Astrocyte of the cerebellum (primary cell): ENCODE results near the gene GMFB.

ENCODE experiments used
- DNase-seq: peaks from one replicate; pipeline ENCODE4 v3.0.0-alpha.2; 2011; ENCODE audit warnings: low read depth
- H3K4me3 ChIP-seq: 2 replicates; pipeline ENCODE4 v1.5.1; 2011; ENCODE audit warnings: mild to moderate bottlenecking, low read depth, low read length, moderate library complexity
- in situ Hi-C: cut with HindIII; loops from 2 replicates; pipeline ENCODE4 v1.10.0; 2017; ENCODE audit warnings: low sequenced_read_pairs
- TF ChIP-seq, protein P1 (sequence below): IDR thresholded peaks from 2 replicates; pipeline ENCODE4 v1.5.1; 2012; ENCODE audit warnings: low read length, low read depth, moderate library complexity, mild to moderate bottlenecking; ENCODE audit errors: missing control alignments

Gene GMFB

DNA sequence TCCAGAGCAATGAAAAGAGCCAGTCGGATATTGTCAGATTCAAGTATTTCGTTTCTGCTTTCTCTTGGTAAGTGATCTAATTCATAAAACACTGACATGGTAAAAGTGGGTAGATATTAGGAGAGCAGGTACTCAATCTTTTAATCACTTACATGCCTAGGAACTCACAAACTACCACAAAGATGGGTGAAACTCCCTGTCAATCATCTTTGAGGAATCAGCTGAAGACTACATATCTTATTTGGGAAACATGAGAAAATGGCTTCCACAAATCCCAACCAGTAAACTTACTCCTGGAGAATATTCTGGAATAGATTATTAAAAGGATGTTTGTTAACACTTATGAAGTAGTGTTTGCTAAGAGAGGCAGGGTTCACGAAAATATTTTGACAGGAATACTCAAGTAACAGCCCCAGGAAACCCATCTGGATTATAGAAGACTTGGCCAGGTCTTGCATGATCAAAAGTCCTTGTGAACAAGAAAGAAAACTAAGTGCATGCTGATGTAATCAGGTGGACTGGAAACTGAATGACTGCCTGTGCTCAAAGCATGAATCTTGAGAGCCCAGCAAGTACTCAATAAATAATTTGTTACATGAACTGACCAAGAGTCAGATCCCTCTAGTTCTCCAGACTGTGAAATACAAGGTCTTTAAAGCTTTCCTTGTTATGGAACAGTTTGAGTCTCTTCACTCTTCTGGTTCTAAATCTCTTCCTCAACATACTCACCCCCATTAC lies 63.1 kb downstream of the GMFB start:
- DNase-seq = no peak
- TF ChIP-seq, protein P1, sequence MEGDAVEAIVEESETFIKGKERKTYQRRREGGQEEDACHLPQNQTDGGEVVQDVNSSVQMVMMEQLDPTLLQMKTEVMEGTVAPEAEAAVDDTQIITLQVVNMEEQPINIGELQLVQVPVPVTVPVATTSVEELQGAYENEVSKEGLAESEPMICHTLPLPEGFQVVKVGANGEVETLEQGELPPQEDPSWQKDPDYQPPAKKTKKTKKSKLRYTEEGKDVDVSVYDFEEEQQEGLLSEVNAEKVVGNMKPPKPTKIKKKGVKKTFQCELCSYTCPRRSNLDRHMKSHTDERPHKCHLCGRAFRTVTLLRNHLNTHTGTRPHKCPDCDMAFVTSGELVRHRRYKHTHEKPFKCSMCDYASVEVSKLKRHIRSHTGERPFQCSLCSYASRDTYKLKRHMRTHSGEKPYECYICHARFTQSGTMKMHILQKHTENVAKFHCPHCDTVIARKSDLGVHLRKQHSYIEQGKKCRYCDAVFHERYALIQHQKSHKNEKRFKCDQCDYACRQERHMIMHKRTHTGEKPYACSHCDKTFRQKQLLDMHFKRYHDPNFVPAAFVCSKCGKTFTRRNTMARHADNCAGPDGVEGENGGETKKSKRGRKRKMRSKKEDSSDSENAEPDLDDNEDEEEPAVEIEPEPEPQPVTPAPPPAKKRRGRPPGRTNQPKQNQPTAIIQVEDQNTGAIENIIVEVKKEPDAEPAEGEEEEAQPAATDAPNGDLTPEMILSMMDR = no peak
- in situ Hi-C loops = no loop called here
- no peak overlapping the region for H3K4me3 ChIP-seq

DNA sequence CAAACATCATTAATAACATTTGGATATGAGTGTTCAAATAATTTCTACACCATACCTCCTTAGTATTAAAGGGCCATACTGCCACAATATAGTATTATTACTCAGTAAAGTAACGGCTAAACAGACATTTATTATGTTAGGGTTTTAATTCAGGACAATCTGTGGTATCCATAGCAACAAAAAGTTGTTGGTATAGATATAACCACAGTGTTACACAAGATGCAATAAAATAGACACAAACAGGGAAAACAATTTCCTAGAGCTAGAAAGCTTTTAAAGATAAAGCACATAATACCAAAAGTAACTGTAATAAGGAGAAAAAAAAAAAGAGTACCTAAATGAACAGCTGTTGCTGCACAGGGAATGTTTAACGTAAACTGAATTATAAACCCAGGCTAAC lies 63.7 kb downstream of the GMFB start:
- in situ Hi-C loops = no loop called here
- no peak overlapping the region for H3K4me3 ChIP-seq
- no peak for DNase-seq
- TF ChIP-seq, protein P1 = no peak
